NAMALWA (cell line): ENCODE measurements around the gene FNIP1.
"Not testable (repeated sequence)": the region's sequence is repeated elsewhere in the genome, so short reads cannot be mapped to it uniquely, and the experiment has no call there.

Experiments
- DNase-seq: peaks from one replicate; pipeline ENCODE4 v3.0.0-alpha.2; 2015; ENCODE audit warnings: low spot score

The FNIP1 gene

DNA sequence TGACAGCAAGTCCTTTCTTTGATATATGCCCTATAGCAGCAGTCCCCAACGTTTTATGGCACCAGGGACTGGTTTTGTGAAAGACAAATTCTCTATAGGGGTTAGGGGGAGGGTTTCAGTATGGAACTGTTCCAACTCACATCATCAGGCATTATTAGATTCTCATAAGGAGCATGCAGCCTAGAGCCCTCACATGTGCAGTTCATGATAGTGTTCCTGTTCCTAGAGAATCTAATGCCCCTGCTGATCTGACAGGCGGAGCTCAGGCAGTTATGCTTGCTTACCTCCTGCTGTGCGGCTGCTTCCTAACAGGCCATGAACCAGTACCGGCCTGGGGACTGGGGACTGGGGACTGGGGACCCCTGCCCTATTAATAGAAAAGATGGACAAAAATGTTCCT, 159.1 kb downstream of the FNIP1 start:
- DNase-seq, result no peak

- DNase-seq, result no peak
These were observed 160.9 kb downstream of the FNIP1 start for GRCh38 chr5:131635684-131636572.

- DNase-seq, result peak; percentile 100
These were observed 161.7 kb downstream of the FNIP1 start, which contains the start of gene RAPGEF6 for GRCh38 chr5:131634996-131635683. TSS of gene RAPGEF6 (minus strand) at chr5:131635229. CDS start at chr5:131635030, 199 bp downstream.

DNA sequence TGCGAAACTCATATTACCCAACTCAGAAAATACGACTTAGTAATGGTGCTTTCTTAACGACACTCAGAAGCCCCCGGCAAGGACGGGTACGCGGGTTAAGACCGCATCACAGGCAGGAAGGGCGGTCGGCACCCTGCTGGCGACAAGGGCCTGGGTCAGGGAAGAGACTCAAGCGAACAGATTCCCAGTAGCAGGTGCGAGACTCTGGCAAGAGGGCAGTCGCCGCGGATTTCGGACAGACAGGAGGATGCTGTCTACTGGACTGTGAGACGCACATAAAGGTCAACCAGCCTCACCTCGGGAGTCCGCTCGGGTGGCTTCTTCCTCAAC, 162.2 kb downstream of the FNIP1 start:
- DNase-seq, result peak; percentile 87

DNA sequence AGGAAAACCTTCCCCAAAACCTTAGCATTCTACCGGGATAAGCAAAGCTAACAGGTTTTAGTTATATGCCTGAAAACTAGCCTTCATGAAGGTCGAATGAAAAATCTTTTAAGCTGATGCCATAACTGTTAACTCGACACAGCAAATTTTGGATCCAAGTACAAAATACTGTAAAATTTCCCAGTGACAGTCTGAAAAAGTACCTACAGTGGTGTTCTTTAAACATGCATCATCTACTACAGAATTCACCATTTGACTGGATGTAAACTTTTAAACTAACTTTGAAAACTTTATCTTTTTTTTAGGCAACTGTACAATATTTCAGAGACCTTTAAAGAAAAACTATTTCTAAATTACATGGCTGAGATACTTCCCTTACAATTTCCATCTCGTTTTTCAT, 162.6 kb downstream of the FNIP1 start:
- no peak for DNase-seq

DNA sequence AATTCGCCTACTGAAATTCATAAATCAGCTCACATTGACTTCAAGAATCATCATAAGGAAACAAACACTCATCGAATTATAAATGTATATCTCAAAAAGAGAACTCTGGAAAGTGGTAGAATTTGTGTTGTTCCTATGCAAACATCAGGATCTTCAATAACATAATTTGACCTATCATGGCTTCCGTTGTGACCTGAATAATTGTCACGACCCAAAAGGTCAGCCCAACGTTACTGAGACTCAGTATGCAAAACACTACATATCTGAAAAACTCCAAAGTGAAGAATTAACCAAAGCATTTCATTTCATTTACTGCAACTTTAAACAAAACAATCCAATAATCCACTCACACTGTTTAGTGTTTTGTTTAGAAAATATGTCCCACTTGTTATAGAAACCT, 163.0 kb downstream of the FNIP1 start:
- peak; percentile 77 for DNase-seq

DNA sequence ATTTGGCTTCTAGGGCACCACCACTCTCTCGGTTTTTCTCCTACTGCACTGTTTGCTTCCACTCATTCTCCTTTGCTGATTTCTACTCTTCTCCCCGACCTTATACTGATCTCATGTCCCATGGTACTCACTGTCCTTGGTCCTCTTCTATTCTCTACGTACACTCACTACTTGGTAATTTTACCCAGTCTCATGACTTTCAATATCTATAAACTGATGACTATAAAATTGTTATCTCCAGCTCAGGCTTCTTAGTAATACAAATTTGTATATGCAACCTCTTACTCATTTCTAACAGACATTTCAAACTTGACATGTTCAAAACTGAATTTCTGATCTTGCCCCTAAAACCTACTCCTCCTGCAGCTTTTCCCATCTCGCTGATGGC, 165.9 kb downstream of the FNIP1 start:
- no peak for DNase-seq

GRCh38 chr5:131630208-131630962, 166.4 kb downstream of the FNIP1 start:
- no peak for DNase-seq

GRCh38 chr5:131628990-131629389, 167.8 kb downstream of the FNIP1 start:
- DNase-seq, result no peak

- no peak for DNase-seq
These were observed 169.5 kb downstream of the FNIP1 start for GRCh38 chr5:131627207-131627865.

- DNase-seq, result no peak
These were observed 174.2 kb downstream of the FNIP1 start for GRCh38 chr5:131622633-131623032.

- not testable (repeated sequence) for DNase-seq
These were observed 175.7 kb downstream of the FNIP1 start for GRCh38 chr5:131621164-131621563.

DNA sequence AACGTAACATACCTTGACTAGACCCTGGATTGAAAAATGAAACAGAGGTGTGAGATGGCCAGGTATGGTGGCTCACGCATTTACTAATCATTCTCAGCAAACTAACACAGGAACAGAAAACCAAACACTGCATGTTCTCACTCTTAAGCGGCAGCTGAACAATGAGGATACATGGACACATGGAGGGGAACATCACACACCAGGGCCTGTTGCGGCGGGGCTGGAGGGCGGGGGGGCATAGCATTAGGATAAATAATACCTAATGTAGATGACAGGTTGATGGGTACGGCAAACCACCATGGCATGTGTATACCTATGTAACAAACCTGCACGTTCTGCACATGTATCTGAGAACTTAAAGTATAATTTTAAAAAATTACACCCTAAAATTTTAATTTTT, 177.7 kb downstream of the FNIP1 start:
- DNase-seq, result no peak

DNA sequence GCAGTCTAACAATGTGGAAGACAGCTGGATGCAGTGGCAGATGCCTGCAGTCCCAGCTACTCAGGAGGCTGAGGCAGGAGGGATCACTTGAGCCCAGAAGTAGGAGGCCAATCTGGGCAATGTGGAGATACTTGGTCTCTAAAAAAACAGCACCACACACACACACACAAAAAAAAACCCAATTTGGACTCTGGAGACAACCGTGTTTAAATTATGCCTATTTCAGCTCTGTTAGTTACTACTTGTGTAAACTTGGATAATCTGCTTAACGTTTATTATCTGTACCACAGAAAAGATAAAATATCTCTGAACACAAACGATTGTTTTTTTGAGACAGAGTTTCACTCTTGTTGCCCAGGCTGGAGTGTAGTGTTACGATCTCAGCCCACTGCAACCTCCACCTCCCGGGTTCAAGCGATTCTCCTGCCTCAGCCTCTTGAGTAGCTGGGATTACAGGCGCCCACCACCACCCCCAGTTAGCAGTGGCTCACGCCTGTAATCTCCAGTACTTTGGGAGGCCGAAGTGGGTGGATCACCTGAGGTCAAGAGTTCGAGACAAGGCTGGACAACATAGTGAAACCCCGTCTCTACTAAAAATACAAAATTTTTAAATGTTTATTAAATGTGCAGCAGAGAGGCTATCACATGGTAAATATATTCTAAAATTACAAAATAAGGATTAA, 179.5 kb downstream of the FNIP1 start:
- no peak for DNase-seq

DNA sequence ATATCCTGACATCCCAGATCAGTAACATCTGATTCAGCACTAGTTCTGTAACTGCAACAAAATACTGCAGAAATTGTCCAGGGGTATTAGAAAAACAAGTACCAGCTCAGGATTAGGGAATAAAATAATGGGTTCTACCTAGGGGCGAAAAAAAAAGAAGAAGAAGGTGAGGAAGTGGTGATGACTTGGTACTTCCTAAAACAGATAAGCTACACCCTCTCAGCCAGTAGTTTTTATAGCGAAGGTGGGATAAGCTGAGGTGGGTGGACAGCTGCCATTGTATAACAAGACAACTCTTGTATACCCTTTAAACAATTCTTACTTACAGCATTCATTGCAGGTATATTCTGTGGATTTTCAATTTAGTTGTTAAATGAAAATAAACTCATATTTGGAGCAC, 180.9 kb downstream of the FNIP1 start:
- no peak for DNase-seq

- no peak for DNase-seq
These were observed 183.4 kb downstream of the FNIP1 start for GRCh38 chr5:131613423-131613822.

- DNase-seq, result no peak
These were observed 185.8 kb downstream of the FNIP1 start for GRCh38 chr5:131611064-131611381.

GRCh38 chr5:131610198-131611063, 186.4 kb downstream of the FNIP1 start:
- DNase-seq, result no peak

GRCh38 chr5:131609774-131610173, 187.0 kb downstream of the FNIP1 start:
- no peak for DNase-seq

DNA sequence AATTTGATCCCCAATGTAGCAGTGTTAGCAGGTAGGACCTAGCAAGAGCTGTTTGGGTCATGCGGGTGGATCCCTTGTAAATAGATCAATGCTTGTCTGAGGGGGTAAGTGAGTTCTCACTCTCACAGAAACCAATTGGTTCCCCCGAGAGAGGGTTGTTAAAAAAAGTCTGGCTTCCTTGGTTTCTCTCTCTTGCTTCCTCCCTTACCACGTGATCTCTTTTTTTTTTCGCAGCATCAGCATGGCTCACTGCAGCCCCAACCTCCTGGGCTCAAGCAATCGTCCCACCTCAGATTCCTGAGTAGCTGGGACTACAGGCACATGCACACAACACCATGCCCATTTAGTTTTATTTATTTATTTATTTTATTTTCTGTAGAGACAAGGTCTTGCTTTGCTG, 188.2 kb downstream of the FNIP1 start:
- DNase-seq, result no peak
